HepG2 (cell line): ENCODE measurements around the gene CTNNAL1. TPM values are rescaled to one million over a fixed set of nuclear protein-coding genes. Genes with fewer than 3 reads are reported as not detected.

Experiments used
- ATAC-seq: fragments of 200-7000 bp; cut with Tn5 transposase; 3 replicates; pipeline ENCODE4 v1.9.1; 2020; ENCODE audit warnings: mild to moderate bottlenecking, moderate library complexity
- BruUV-seq: library from RNA; stranded (reverse); fragments of 400-500 nt; replicated peaks from 2 replicates; lab custom pipeline; 2021; lab: Mats Ljungman, UMichigan
- CTCF ChIA-PET: fragments of 300-600 bp; formaldehyde crosslinking; extraction: SDS; loops from one replicate; lab custom pipeline; 2021; ENCODE audit warnings: low total read pairs, inconsistent platforms, low intra/inter-chr PET ratio; lab: Yijun Ruan, JAX
- POLR2A ChIA-PET: fragments of 350-600 bp; sonication (Branson Sonifier 250); formaldehyde crosslinking; loops from one replicate; lab custom pipeline; 2020; ENCODE audit warnings: antibody characterized with exemption, inconsistent platforms; lab: Yijun Ruan, JAX
- DNase-seq: peaks from one replicate; pipeline ENCODE4 v3.0.0-alpha.2; 2015; ENCODE audit warnings: low spot score
- FAIRE-seq: peaks from 3 replicates; lab custom pipeline; 2011; peaks lifted over from hg19 to GRCh38; lab: Jason Lieb, UNC
- H2AFZ ChIP-seq: one replicate; pipeline ENCODE4 v1.6.1; 2011; ENCODE audit warnings: low read length, inconsistent platforms
- H3K27ac ChIP-seq: fragments of 300-600 bp; 3 replicates; pipeline ENCODE4 v1.8.0; 2011; ENCODE audit warnings: mixed run types, mild to moderate bottlenecking, mixed read lengths, low read length, inconsistent platforms; ENCODE audit not compliant: insufficient read depth; ENCODE audit errors: extremely low read length
- H3K27me3 ChIP-seq, 2 experiments: fragments of 200-600 bp in 1 of 2; 2 replicates in 1 of 2; 3 replicates in 1 of 2; pipeline versions ENCODE4 v1.6.0 to v1.8.0; 2011; ENCODE audit warnings: low read length in 2 of 2, mild to moderate bottlenecking in 2 of 2, moderate library complexity in 2 of 2, inconsistent platforms in 1 of 2; ENCODE audit not compliant: insufficient read depth in 2 of 2, control insufficient read depth in 1 of 2
- H3K36me3 ChIP-seq, 2 experiments: fragments of 200-600 bp in 1 of 2; replicated peaks in 1 of 2; 2 replicates in 1 of 2; 3 replicates in 1 of 2; pipeline versions ENCODE4 v1.5.1 to v1.8.0; 2011; ENCODE audit warnings: low read length in 2 of 2, inconsistent platforms in 1 of 2; ENCODE audit not compliant: insufficient read depth in 2 of 2, control insufficient read depth in 1 of 2
- H3K4me1 ChIP-seq: 2 replicates; pipeline ENCODE4 v1.5.1; 2012; ENCODE audit warnings: low read length, inconsistent platforms; ENCODE audit not compliant: insufficient read depth
- H3K4me2 ChIP-seq: 2 replicates; pipeline ENCODE4 v1.6.0; 2011; ENCODE audit warnings: low read depth, low read length, inconsistent platforms
- H3K4me3 ChIP-seq, 3 experiments: fragments of 200-600 bp in 1 of 3; sonication (generic), shearing (Covaris generic) in 1 of 3; replicated peaks in 1 of 3; 2 replicates each; pipeline ENCODE4 v1.5.1; 2011 to 2016; ENCODE audit warnings: low read length in 3 of 3, inconsistent platforms in 2 of 3, low read depth in 2 of 3, mild to moderate bottlenecking in 2 of 3, control low read depth in 1 of 3, mixed read lengths in 1 of 3; ENCODE audit not compliant: insufficient read depth in 1 of 3
- H3K79me2 ChIP-seq: one replicate; pipeline ENCODE4 v1.6.1; 2011; ENCODE audit warnings: low read length, inconsistent platforms; ENCODE audit not compliant: insufficient read depth
- H3K9ac ChIP-seq: 2 replicates; pipeline ENCODE4 v1.6.0; 2011; ENCODE audit warnings: mild to moderate bottlenecking, low read depth, low read length, inconsistent platforms; ENCODE audit not compliant: insufficient read depth
- H3K9me3 ChIP-seq: 2 replicates; pipeline ENCODE4 v1.5.1; 2012; ENCODE audit warnings: mild to moderate bottlenecking, low read length
- H4K20me1 ChIP-seq: 2 replicates; pipeline ENCODE4 v1.6.0; 2011; ENCODE audit warnings: inconsistent platforms, mild to moderate bottlenecking, low read length, moderate library complexity; ENCODE audit not compliant: insufficient read depth
- FOXO4 ChIP-seq: sonication (generic); formaldehyde crosslinking; conservative IDR thresholded peaks from 2 replicates; pipeline ENCODE4 v1.8.1; 2023; ENCODE audit warnings: missing genetic modification reagents
- GPN1 ChIP-seq: sonication (generic); formaldehyde crosslinking; IDR thresholded peaks from 2 replicates; pipeline ENCODE4 v1.5.1; 2020; ENCODE audit warnings: missing genetic modification reagents, borderline replicate concordance
- MIER3 ChIP-seq: IDR thresholded peaks from 2 replicates; pipeline ENCODE4 v1.6.1; 2016; ENCODE audit warnings: missing compliant biosample characterization, borderline replicate concordance
- NR2C2 ChIP-seq: sonication (generic); formaldehyde crosslinking; IDR thresholded peaks from 2 replicates; pipeline ENCODE4 v1.4.0; 2020; ENCODE audit warnings: missing genetic modification reagents, mild to moderate bottlenecking, moderate library complexity, borderline replicate concordance
- PBX3 ChIP-seq: sonication (generic); formaldehyde crosslinking; IDR thresholded peaks from 2 replicates; pipeline ENCODE4 v1.8.1; 2023; ENCODE audit warnings: missing genetic modification reagents, inconsistent platforms, borderline replicate concordance
- SIX4 ChIP-seq: sonication (generic); formaldehyde crosslinking; IDR thresholded peaks from 2 replicates; pipeline ENCODE4 v1.4.0; 2020; ENCODE audit warnings: missing genetic modification reagents
- SKIL ChIP-seq: sonication (generic); formaldehyde crosslinking; IDR thresholded peaks from 2 replicates; pipeline ENCODE4 v1.8.0; 2022; ENCODE audit warnings: missing genetic modification reagents, mild to moderate bottlenecking, moderate library complexity, borderline replicate concordance
- SNAPC4 ChIP-seq: sonication (generic); formaldehyde crosslinking; IDR thresholded peaks from 2 replicates; pipeline ENCODE4 v1.4.0; 2020; ENCODE audit warnings: mild to moderate bottlenecking, missing genetic modification reagents
- SOX5 ChIP-seq: IDR thresholded peaks from 2 replicates; pipeline ENCODE4 v1.6.1; 2016; ENCODE audit warnings: borderline replicate concordance
- TCF7 ChIP-seq: sonication (generic); IDR thresholded peaks from 2 replicates; pipeline ENCODE4 v1.6.1; 2016; ENCODE audit warnings: antibody characterized with exemption, low read depth
- TSC22D2 ChIP-seq: sonication (generic); formaldehyde crosslinking; IDR thresholded peaks from 2 replicates; pipeline ENCODE4 v1.5.1; 2020; ENCODE audit warnings: missing genetic modification reagents, mild to moderate bottlenecking, borderline replicate concordance
- ZNF143 ChIP-seq: sonication (generic); formaldehyde crosslinking; IDR thresholded peaks from 2 replicates; pipeline ENCODE4 v1.4.0; 2020; ENCODE audit warnings: missing genetic modification reagents
- ZNF333 ChIP-seq: sonication (generic); formaldehyde crosslinking; IDR thresholded peaks from 2 replicates; pipeline ENCODE4 v1.4.0; 2020; ENCODE audit warnings: mild to moderate bottlenecking, missing genetic modification reagents, borderline replicate concordance
- WGBS: methylation state at CpG from one replicate; pipeline ENCODE4 v1.1.6; 2017; ENCODE audit warnings: low lambda C conversion rate; 5-methylcytosine and 5-hydroxymethylcytosine counted together
- in situ Hi-C: cut with HindIII; loops from 2 replicates; pipeline ENCODE4 v1.10.0; 2017; ENCODE audit warnings: low pct_unique_long_range_greater_than_20kb; ENCODE audit not compliant: extremely low pct_ligation_motif_present
- intact Hi-C: fragments of 100-400 bp; cut with micrococcal nuclease; formaldehyde crosslinking; loops from one replicate; pipeline ENCODE4 v1.10.0; 2022; ENCODE audit not compliant: unreplicated experiment
- polyA plus RNA-seq, 8 experiments: library from polyadenylated mRNA; depleted of rRNA in 3 of 8; stranded (reverse) in 7 of 8; unstranded in 1 of 8; fragments of >200 nt; fragmentation: Illumina TruSeq in 4 of 8; extraction: Trizol in 4 of 8; gene quantifications; 2 replicates each; pipeline versions ENCODE4 v1.2.1 to v1.2.3, GENCODE V29; 2011 to 2016; ENCODE audit warnings: low read depth in 4 of 8, missing spikeins in 1 of 8, mixed read lengths in 1 of 8; ENCODE audit not compliant: insufficient read depth in 1 of 8
- total RNA-seq, 5 experiments: library from RNA; depleted of rRNA; stranded (reverse); fragments of >200 nt; fragmentation: Illumina TruSeq; extraction: Trizol; gene quantifications; 2 replicates each; pipeline ENCODE4 v1.2.3, GENCODE V29; 2016; ENCODE audit warnings: low read depth in 1 of 5

The CTNNAL1 gene
- total and polyA plus RNA-seq, 2 of the 13 experiments (the other 11 are each of a cell fraction or from before 2014, with no cell fraction given) = 32.0 to 162 TPM

- no peak for TF ChIP-seq PBX3 (CRISPR knock-in tag)
- TF ChIP-seq ZNF333 (CRISPR knock-in tag) = no peak
- TF ChIP-seq MIER3 (CRISPR knock-in tag) = no peak
Observed at GRCh38 chr9:108913391-108913790, 99.9 kb downstream of the CTNNAL1 start (continued).

- intact Hi-C loops (no loop called here), in situ Hi-C loops (no loop called here)
- Histone ChIP-seq H2AFZ (no peak overlapping the region), H3K9ac (no peak overlapping the region), H3K9me3 (no peaks in the 10 kb centered on the region), H3K4me1 (peaks cover 9% of the 10 kb centered on the region), H3K4me2 (no peak overlapping the region), H3K27me3 (no peaks in the 10 kb centered on the region), H4K20me1 (no peaks in the 10 kb centered on the region), H3K79me2 (peaks cover 2% of the 10 kb centered on the region), H3K4me3 (no peak overlapping the region), H3K36me3 (peaks cover 29 to 82% of the 10 kb centered on the region in 2 experiments), H3K27ac (no peak overlapping the region)
- no TSS peak for BruUV-seq
- 28% methylated on average over 1 of the region's 1 CpG for WGBS
- POLR2A ChIA-PET = interaction anchor here (0.8 to 1.3 kb wide), 2 partner anchors 22 to 25 kb away, joined by 3 read pairs; no protein-coding TSS in a partner anchor
- ATAC-seq (peak; percentile 31; the same call in 1 of the 3 replicates), DNase-seq (peak; percentile 15), FAIRE-seq (no peak)
- CTCF ChIA-PET = no interaction called here
- TF ChIP-seq ZNF143 (CRISPR knock-in tag) (no peak), FOXO4 (CRISPR knock-in tag) (no peak), TCF7 (0 out of 2 replicates have a peak, but pooled peaks have one; percentile 12), NR2C2 (CRISPR knock-in tag) (no peak), SKIL (CRISPR knock-in tag) (no peak), SOX5 (peak; percentile 19; the same call in 1 of the 2 replicates), SNAPC4 (no peak), GPN1 (CRISPR knock-in tag) (no peak), SIX4 (CRISPR knock-in tag) (no peak), TSC22D2 (CRISPR knock-in tag) (no peak)
Observed at GRCh38 chr9:108911820-108912219, 101.5 kb downstream of the CTNNAL1 start.
